IMR-90 (cell line): ENCODE measurements around the gene BAIAP2. TPM values are rescaled to one million over a fixed set of nuclear protein-coding genes. Genes with fewer than 3 reads are reported as not detected.

Experiments
- ATAC-seq: fragments of 200-7000 bp; cut with Tn5 transposase; 2 replicates; pipeline ENCODE4 v1.9.1; 2020; ENCODE audit warnings: low read depth, mild to moderate bottlenecking, moderate library complexity
- BruUV-seq: library from RNA; stranded (reverse); fragments of 400-500 nt; replicated peaks from 2 replicates; lab custom pipeline; 2021; lab: Mats Ljungman, UMichigan
- CTCF ChIA-PET: fragments of 300-600 bp; formaldehyde crosslinking; extraction: SDS; loops from one replicate; lab custom pipeline; 2021; ENCODE audit warnings: antibody characterized with exemption; lab: Yijun Ruan, JAX
- POLR2A ChIA-PET: fragments of 300-600 bp; sonication (Branson Sonifier 250); formaldehyde crosslinking; loops from one replicate; lab custom pipeline; 2022; ENCODE audit warnings: antibody characterized with exemption; ENCODE audit not compliant: unreplicated experiment; lab: Charles Lee
- DNase-seq: peaks from one replicate; pipeline ENCODE4 v3.0.0; 2013
- H2AFZ ChIP-seq: replicated peaks from 2 replicates; pipeline ENCODE3; 2013; ENCODE audit warnings: low read length, mild to moderate bottlenecking; ENCODE audit not compliant: poor library complexity
- H2AK5ac ChIP-seq: 2 replicates; pipeline ENCODE4 v1.6.1; 2013; ENCODE audit warnings: low read depth, low read length, inconsistent platforms
- H2AK9ac ChIP-seq: replicated peaks from 2 replicates; pipeline ENCODE3; 2013; ENCODE audit warnings: mild to moderate bottlenecking, low read depth, low read length, moderate library complexity; ENCODE audit not compliant: poor library complexity
- H2BK120ac ChIP-seq: 2 replicates; pipeline ENCODE4 v1.6.1; 2013; ENCODE audit warnings: low read depth, low read length, inconsistent platforms
- H2BK15ac ChIP-seq: 3 replicates; pipeline ENCODE4 v1.6.1; 2013; ENCODE audit warnings: low read depth, low read length, inconsistent platforms
- H2BK20ac ChIP-seq: 2 replicates; pipeline ENCODE4 v1.6.1; 2013; ENCODE audit warnings: low read depth, mild to moderate bottlenecking, inconsistent platforms, low read length, moderate library complexity
- H2BK5ac ChIP-seq: 2 replicates; pipeline ENCODE4 v1.6.1; 2013; ENCODE audit warnings: mild to moderate bottlenecking, low read depth, low read length, inconsistent platforms; ENCODE audit not compliant: poor library complexity, severe bottlenecking
- H3K14ac ChIP-seq: replicated peaks from 2 replicates; pipeline ENCODE4 v1.6.1; 2013; ENCODE audit warnings: low read depth, low read length, inconsistent platforms
- H3K18ac ChIP-seq: 2 replicates; pipeline ENCODE4 v1.6.1; 2013; ENCODE audit warnings: low read depth, low read length, control low read depth
- H3K23ac ChIP-seq: 2 replicates; pipeline ENCODE4 v1.6.1; 2013; ENCODE audit warnings: low read depth, low read length, inconsistent platforms
- H3K27ac ChIP-seq: 2 replicates; pipeline ENCODE4 v1.5.1; 2013; ENCODE audit warnings: mild to moderate bottlenecking, control low read depth, low read length; ENCODE audit not compliant: insufficient read depth
- H3K27me3 ChIP-seq: 2 replicates; pipeline ENCODE4 v1.6.1; 2013; ENCODE audit warnings: low read length; ENCODE audit not compliant: control insufficient read depth, insufficient read depth
- H3K36me3 ChIP-seq: 2 replicates; pipeline ENCODE4 v1.6.1; 2013; ENCODE audit warnings: low read length, mixed read lengths; ENCODE audit not compliant: control insufficient read depth, insufficient read depth
- H3K4ac ChIP-seq: 2 replicates; pipeline ENCODE4 v1.6.1; 2013; ENCODE audit warnings: low read depth, low read length, inconsistent platforms
- H3K4me1 ChIP-seq: 2 replicates; pipeline ENCODE4 v1.6.1; 2013; ENCODE audit warnings: low read length, mixed read lengths; ENCODE audit not compliant: control insufficient read depth, insufficient read depth
- H3K4me2 ChIP-seq: 2 replicates; pipeline ENCODE4 v1.6.1; 2013; ENCODE audit warnings: low read depth, mild to moderate bottlenecking, control low read depth, low read length, moderate library complexity
- H3K4me3 ChIP-seq: 2 replicates; pipeline ENCODE4 v1.5.1; 2013; ENCODE audit warnings: low read depth, mild to moderate bottlenecking, control low read depth, low read length, moderate library complexity; ENCODE audit not compliant: insufficient read depth
- H3K56ac ChIP-seq: 2 replicates; pipeline ENCODE4 v1.6.1; 2013; ENCODE audit warnings: low read length, inconsistent platforms; ENCODE audit not compliant: insufficient read depth; ENCODE audit errors: extremely low read depth
- H3K79me1 ChIP-seq, 2 experiments: 2 replicates each; pipeline ENCODE4 v1.6.1; 2013; ENCODE audit warnings: low read length in 2 of 2, inconsistent platforms in 1 of 2, low read depth in 1 of 2
- H3K9ac ChIP-seq: 2 replicates; pipeline ENCODE4 v1.6.1; 2013; ENCODE audit warnings: low read depth, low read length, control low read depth
- H3K9me1 ChIP-seq: 2 replicates; pipeline ENCODE4 v1.6.1; 2013; ENCODE audit warnings: low read length, inconsistent platforms; ENCODE audit not compliant: insufficient read depth
- H3K9me3 ChIP-seq: 2 replicates; pipeline ENCODE4 v1.6.1; 2013; ENCODE audit warnings: low read length; ENCODE audit not compliant: control insufficient read depth, insufficient read depth
- H4K20me1 ChIP-seq: 2 replicates; pipeline ENCODE4 v1.6.1; 2013; ENCODE audit warnings: low read length, inconsistent platforms; ENCODE audit not compliant: insufficient read depth
- H4K5ac ChIP-seq: 2 replicates; pipeline ENCODE4 v1.6.1; 2013; ENCODE audit warnings: mild to moderate bottlenecking, low read depth, low read length, control low read depth
- H4K8ac ChIP-seq, 2 experiments: 2 replicates each; pipeline ENCODE4 v1.6.1; 2013; ENCODE audit warnings: low read depth in 2 of 2, low read length in 2 of 2, control low read depth in 1 of 2, inconsistent platforms in 1 of 2
- H4K91ac ChIP-seq: 2 replicates; pipeline ENCODE4 v1.6.1; 2013; ENCODE audit warnings: low read depth, low read length, inconsistent platforms; ENCODE audit not compliant: insufficient read depth
- CTCF ChIP-seq: conservative IDR thresholded peaks from 2 replicates; pipeline ENCODE4 v1.5.1; 2012; ENCODE audit warnings: mild to moderate bottlenecking, low read depth, low read length, improper control_type of control experiment
- MXI1 ChIP-seq: IDR thresholded peaks from 2 replicates; pipeline ENCODE4 v1.6.1; 2012; ENCODE audit warnings: low read depth, mild to moderate bottlenecking, low read length, moderate library complexity, borderline replicate concordance
- USF2 ChIP-seq: fragments of 150-350 bp; IDR thresholded peaks from 2 replicates; pipeline ENCODE4 v1.6.1; 2017; ENCODE audit warnings: mild to moderate bottlenecking, antibody characterized with exemption, low read length, low read depth
- WGBS, 2 experiments: methylation state at CpG; one replicate each; pipeline versions ENCODE4 v1.1.5 to v1.1.7; 2013; ENCODE audit warnings: missing lambda C conversion rate in 2 of 2; ENCODE audit not compliant: insufficient read length in 1 of 2; ENCODE audit errors: extremely low coverage in 2 of 2; 5-methylcytosine and 5-hydroxymethylcytosine counted together
- dilution Hi-C: fragments of 300-500 bp; cut with HindIII; formaldehyde crosslinking; loops from one replicate; pipeline ENCODE4 v1.14.3; 2018; ENCODE audit warnings: low sequenced_read_pairs; ENCODE audit not compliant: unreplicated experiment
- in situ Hi-C: fragments of 300-500 bp; cut with MboI; formaldehyde crosslinking; loops from 3 replicates; pipeline ENCODE4 v1.14.3; 2019; ENCODE audit warnings: low sequenced_read_pairs, inconsistent platforms, mixed read lengths
- intact Hi-C: fragments of 100-400 bp; cut with micrococcal nuclease; formaldehyde crosslinking; loops from 2 replicates; pipeline ENCODE4 v1.10.0; 2022
- polyA plus RNA-seq, 3 experiments: library from polyadenylated mRNA; depleted of rRNA; stranded (reverse); fragments of >200 nt; gene quantifications; 2 replicates each; pipeline ENCODE4 v1.2.3, GENCODE V29; 2012; ENCODE audit warnings: low replicate concordance in 1 of 3
- total RNA-seq: library from RNA; depleted of rRNA; stranded (reverse); fragments of >200 nt; gene quantifications from 2 replicates; pipeline ENCODE4 v1.2.3, GENCODE V29; 2012

BAIAP2 gene
- total and polyA plus RNA-seq, 2 of the 4 experiments (the other 2 are of a cell fraction): 18.3 to 32.6 TPM

GRCh38 chr17:81060416-81060815 lies 25.5 kb downstream of the BAIAP2 start:
- H3K9ac ChIP-seq: no peak overlapping the region
- no peak overlapping the region for H2AK5ac ChIP-seq
- WGBS, 2 experiments: 47% methylated on average over 3 of the region's 10 CpGs; no CpG with 5 or more reads in 1 of the 2 experiments
- no peak overlapping the region for H2AK9ac ChIP-seq
- in situ Hi-C loops: no loop called here
- no peak overlapping the region for H2BK20ac ChIP-seq
- intact Hi-C loops: no loop called here
- H3K9me1 ChIP-seq: peaks cover 5% of the 10 kb centered on the region; the same call in 1 of the 2 replicates
- H3K56ac ChIP-seq: no peak overlapping the region
- H3K79me1 ChIP-seq: peaks cover 10 to 23% of the 10 kb centered on the region in 2 experiments; a peak in 2 of 4 replicates
- H3K4me1 ChIP-seq: peaks cover 5% of the 10 kb centered on the region
- H3K23ac ChIP-seq: no peak overlapping the region
- no peak overlapping the region for H3K14ac ChIP-seq
- ATAC-seq (no peak), DNase-seq (no peak)
- H2BK120ac ChIP-seq: no peak overlapping the region
- CTCF ChIA-PET: no interaction called here
- H2BK5ac ChIP-seq: no peak overlapping the region
- POLR2A ChIA-PET: no interaction called here
- H4K91ac ChIP-seq: no peak overlapping the region
- no TSS peak for BruUV-seq
- no peak overlapping the region for H3K4me3 ChIP-seq
- no peak overlapping the region for H3K18ac ChIP-seq
- no peaks in the 10 kb centered on the region for H3K9me3 ChIP-seq
- H4K5ac ChIP-seq: no peak overlapping the region
- dilution Hi-C loops: no loop called here
- TF ChIP-seq CTCF (no peak), USF2 (no peak), MXI1 (no peak)
- no peak overlapping the region for H3K4me2 ChIP-seq
- no peaks in the 10 kb centered on the region for H3K27me3 ChIP-seq
- peaks cover 12% of the 10 kb centered on the region for H4K20me1 ChIP-seq
- H3K4ac ChIP-seq: no peak overlapping the region
- no peak overlapping the region for H4K8ac ChIP-seq
- no peak overlapping the region for H3K27ac ChIP-seq
- H3K36me3 ChIP-seq: peaks cover 9% of the 10 kb centered on the region; the same call in 1 of the 2 replicates
- no peak overlapping the region for H2BK15ac ChIP-seq
- no peak overlapping the region for H2AFZ ChIP-seq
